Keratinocyte (primary cell): ENCODE measurements around the gene DDIAS. TPM values are rescaled to one million over a fixed set of nuclear protein-coding genes. Genes with fewer than 3 reads are reported as not detected.

Experiments
- DNase-seq: peaks from one replicate; pipeline ENCODE4 v3.0.0-alpha.2; 2011; ENCODE audit warnings: low read depth, missing footprints, low spot score
- FAIRE-seq: peaks from 2 replicates; lab custom pipeline; 2011; peaks lifted over from hg19 to GRCh38; lab: Jason Lieb, UNC
- H2AFZ ChIP-seq: 2 replicates; pipeline ENCODE4 v1.6.0; 2012; ENCODE audit warnings: low read length, control low read depth, inconsistent platforms; ENCODE audit not compliant: control insufficient read depth
- H3K27ac ChIP-seq: 2 replicates; pipeline ENCODE4 v1.5.1; 2011; ENCODE audit warnings: low read length; ENCODE audit not compliant: control insufficient read depth, insufficient read depth
- H3K27me3 ChIP-seq: 3 replicates; pipeline ENCODE4 v1.6.0; 2011; ENCODE audit warnings: low read length; ENCODE audit not compliant: control insufficient read depth, insufficient read depth; ENCODE audit errors: extremely low read depth
- H3K36me3 ChIP-seq, 2 experiments: 2 replicates in 1 of 2; 3 replicates in 1 of 2; pipeline ENCODE4 v1.5.1; 2011; ENCODE audit warnings: low read length in 2 of 2, mild to moderate bottlenecking in 1 of 2; ENCODE audit not compliant: control insufficient read depth in 2 of 2, insufficient read depth in 2 of 2; ENCODE audit errors: extremely low read depth in 1 of 2
- H3K4me1 ChIP-seq: 3 replicates; pipeline ENCODE4 v1.5.1; 2011; ENCODE audit warnings: low read length; ENCODE audit not compliant: control insufficient read depth, insufficient read depth; ENCODE audit errors: extremely low read depth
- H3K4me2 ChIP-seq: 3 replicates; pipeline ENCODE4 v1.6.0; 2011; ENCODE audit warnings: low read depth, low read length; ENCODE audit not compliant: control insufficient read depth, insufficient read depth; ENCODE audit errors: extremely low read depth
- H3K4me3 ChIP-seq, 3 experiments: fragments of 200-600 bp in 1 of 3; sonication (generic) in 1 of 3; 2 replicates in 2 of 3; 3 replicates in 1 of 3; pipeline ENCODE4 v1.5.1; 2011 to 2016; ENCODE audit warnings: low read length in 3 of 3, mild to moderate bottlenecking in 3 of 3, control low read depth in 2 of 3, inconsistent platforms in 1 of 3, low read depth in 1 of 3, mixed read lengths in 1 of 3, mixed run types in 1 of 3, moderate library complexity in 1 of 3; ENCODE audit not compliant: control insufficient read depth in 2 of 3, insufficient read depth in 2 of 3; ENCODE audit errors: extremely low read depth in 1 of 3
- H3K79me2 ChIP-seq: 2 replicates; pipeline ENCODE4 v1.6.0; 2012; ENCODE audit warnings: low read length; ENCODE audit not compliant: control insufficient read depth, insufficient read depth
- H3K9ac ChIP-seq: 3 replicates; pipeline ENCODE4 v1.6.0; 2011; ENCODE audit warnings: low read length; ENCODE audit not compliant: control insufficient read depth, insufficient read depth; ENCODE audit errors: extremely low read depth
- H3K9me1 ChIP-seq: 3 replicates; pipeline ENCODE4 v1.6.0; 2011; ENCODE audit warnings: low read length; ENCODE audit not compliant: control insufficient read depth, insufficient read depth; ENCODE audit errors: extremely low read depth
- H3K9me3 ChIP-seq: 2 replicates; pipeline ENCODE4 v1.5.1; 2012; ENCODE audit warnings: low read depth, low read length; ENCODE audit not compliant: control insufficient read depth
- H4K20me1 ChIP-seq: 3 replicates; pipeline ENCODE4 v1.6.0; 2011; ENCODE audit warnings: low read length; ENCODE audit not compliant: control insufficient read depth, insufficient read depth; ENCODE audit errors: extremely low read depth
- EZH2 ChIP-seq: IDR thresholded peaks from one replicate; pipeline ENCODE4 v1.6.1; 2012; ENCODE audit warnings: inconsistent platforms, mild to moderate bottlenecking, low read length, moderate library complexity
- dilution Hi-C: fragments of 300-500 bp; cut with MboI; formaldehyde crosslinking; loops from one replicate; pipeline ENCODE4 v1.7.0; 2020; ENCODE audit warnings: low sequenced_read_pairs; ENCODE audit not compliant: extremely low pct_ligation_motif_present
- polyA plus RNA-seq, 5 experiments: library from polyadenylated mRNA; depleted of rRNA in 3 of 5; stranded (reverse) in 3 of 5; stranded (forward) in 1 of 5; unstranded in 1 of 5; fragments of >200 nt; gene quantifications; 1 replicate in 1 of 5; 2 replicates in 3 of 5; 3 replicates in 1 of 5; pipeline versions ENCODE4 v1.2.1 to v1.2.3, GENCODE V29; 2011 to 2012; ENCODE audit warnings: missing spikeins in 2 of 5, low read depth in 1 of 5, low replicate concordance in 1 of 5
- TF ChIP-seq, protein P1 (sequence below), 3 experiments: IDR thresholded peaks in 1 of 3; conservative IDR thresholded peaks in 1 of 3; optimal IDR thresholded peaks in 1 of 3; 2 replicates in 2 of 3; 3 replicates in 1 of 3; pipeline versions ENCODE3 to v1.5.1; 2011; ENCODE audit warnings: low read length in 3 of 3, mild to moderate bottlenecking in 3 of 3, moderate library complexity in 2 of 3, control low read depth in 1 of 3, inconsistent platforms in 1 of 3; ENCODE audit not compliant: insufficient read depth in 2 of 3; ENCODE audit errors: extremely low read depth in 1 of 3

DDIAS gene
- polyA plus RNA-seq, 1 donor (not counting 4 experiments of a cell fraction or from before 2014, with no cell fraction given) = 8.7 TPM

GRCh38 chr11:82865841-82866240, 35.7 kb upstream of the DDIAS start:
- Histone ChIP-seq H3K9ac (no peak overlapping the region), H3K27me3 (no peaks in the 10 kb centered on the region), H3K36me3 (no peaks in the 10 kb centered on the region), H3K4me1 (peaks cover 6% of the 10 kb centered on the region), H2AFZ (no peak overlapping the region), H3K9me3 (no peaks in the 10 kb centered on the region), H3K4me3 (no peak overlapping the region), H3K79me2 (no peaks in the 10 kb centered on the region), H3K4me2 (no peak overlapping the region), H4K20me1 (no peaks in the 10 kb centered on the region), H3K9me1 (no peaks in the 10 kb centered on the region), H3K27ac (no peak overlapping the region)
- TF ChIP-seq, protein P1, sequence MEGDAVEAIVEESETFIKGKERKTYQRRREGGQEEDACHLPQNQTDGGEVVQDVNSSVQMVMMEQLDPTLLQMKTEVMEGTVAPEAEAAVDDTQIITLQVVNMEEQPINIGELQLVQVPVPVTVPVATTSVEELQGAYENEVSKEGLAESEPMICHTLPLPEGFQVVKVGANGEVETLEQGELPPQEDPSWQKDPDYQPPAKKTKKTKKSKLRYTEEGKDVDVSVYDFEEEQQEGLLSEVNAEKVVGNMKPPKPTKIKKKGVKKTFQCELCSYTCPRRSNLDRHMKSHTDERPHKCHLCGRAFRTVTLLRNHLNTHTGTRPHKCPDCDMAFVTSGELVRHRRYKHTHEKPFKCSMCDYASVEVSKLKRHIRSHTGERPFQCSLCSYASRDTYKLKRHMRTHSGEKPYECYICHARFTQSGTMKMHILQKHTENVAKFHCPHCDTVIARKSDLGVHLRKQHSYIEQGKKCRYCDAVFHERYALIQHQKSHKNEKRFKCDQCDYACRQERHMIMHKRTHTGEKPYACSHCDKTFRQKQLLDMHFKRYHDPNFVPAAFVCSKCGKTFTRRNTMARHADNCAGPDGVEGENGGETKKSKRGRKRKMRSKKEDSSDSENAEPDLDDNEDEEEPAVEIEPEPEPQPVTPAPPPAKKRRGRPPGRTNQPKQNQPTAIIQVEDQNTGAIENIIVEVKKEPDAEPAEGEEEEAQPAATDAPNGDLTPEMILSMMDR (optimal IDR thresholded peaks at IDR 0.05 in 1 of 3, IDR thresholded peaks at IDR 0.05 in 1 of 3, conservative IDR thresholded peaks at IDR 0.05 in 1 of 3; ENCODE audit: extremely low read depth in 1 of 3, insufficient read depth in 2 of 3, low read length in 3 of 3) = no peak
- TF ChIP-seq EZH2 = no peak
- dilution Hi-C loops = no loop called here
- no peak for FAIRE-seq
- DNase-seq = no peak

DNA sequence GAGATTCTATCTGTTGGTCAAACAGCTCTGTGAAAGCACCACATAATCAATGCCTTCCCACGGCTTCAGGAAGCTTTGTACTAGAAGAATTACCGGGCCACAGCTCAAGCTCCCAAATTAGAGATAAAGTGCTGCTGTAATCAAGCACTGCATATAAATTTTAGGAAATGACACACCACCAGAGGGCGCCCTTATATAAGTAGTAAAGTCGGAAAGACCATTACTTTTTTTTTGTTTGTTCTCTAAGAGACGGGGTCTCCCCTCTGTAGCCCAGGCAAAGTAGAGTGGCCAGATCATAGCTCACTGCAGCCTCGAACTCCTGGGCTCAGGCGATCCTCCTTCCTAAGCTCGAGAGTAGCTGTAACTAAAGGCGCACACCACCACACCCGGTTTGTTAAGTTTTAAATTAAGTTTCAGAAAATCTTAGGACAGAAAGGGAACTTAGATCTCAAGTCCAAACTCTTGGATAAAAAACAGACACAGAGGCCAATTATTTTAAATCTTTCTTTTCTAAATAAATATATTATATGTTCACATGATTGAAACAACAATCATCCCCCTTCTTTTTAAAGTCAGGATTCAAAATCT, 33.9 kb upstream of the DDIAS start:
- FAIRE-seq = no peak
- Histone ChIP-seq H3K9ac (no peak overlapping the region), H3K9me1 (no peaks in the 10 kb centered on the region), H3K79me2 (no peaks in the 10 kb centered on the region), H3K4me2 (peak overlapping the region; percentile 65), H2AFZ (peak overlapping the region; percentile 81), H3K4me3 (peak overlapping the region in 2 of 3 experiments; percentile 33 to 41), H4K20me1 (no peaks in the 10 kb centered on the region), H3K36me3 (no peaks in the 10 kb centered on the region), H3K4me1 (peaks cover 6% of the 10 kb centered on the region), H3K27me3 (no peaks in the 10 kb centered on the region), H3K9me3 (no peaks in the 10 kb centered on the region), H3K27ac (no peak overlapping the region)
- dilution Hi-C loops = no loop called here
- peak; percentile 46 for DNase-seq
- TF ChIP-seq, protein P1 (optimal IDR thresholded peaks at IDR 0.05 in 1 of 3, IDR thresholded peaks at IDR 0.05 in 1 of 3, conservative IDR thresholded peaks at IDR 0.05 in 1 of 3; ENCODE audit: extremely low read depth in 1 of 3, insufficient read depth in 2 of 3, low read length in 3 of 3) = peak; percentile 13 to 63 (median 53)
- TF ChIP-seq EZH2 = no peak
